HepG2 (cell line): ENCODE results near the gene PDPR. TPM values are rescaled to one million over a fixed set of nuclear protein-coding genes. Genes with fewer than 3 reads are reported as not detected.
"Not testable (repeated sequence)": the region's sequence is repeated elsewhere in the genome, so short reads cannot be mapped to it uniquely, and the experiment has no call there.

Experiments used
- ATAC-seq: fragments of 200-7000 bp; cut with Tn5 transposase; 3 replicates; pipeline ENCODE4 v1.9.1; 2020; ENCODE audit warnings: mild to moderate bottlenecking, moderate library complexity
- BruUV-seq: library from RNA; stranded (reverse); fragments of 400-500 nt; replicated peaks from 2 replicates; lab custom pipeline; 2021; lab: Mats Ljungman, UMichigan
- CTCF ChIA-PET: fragments of 300-600 bp; formaldehyde crosslinking; extraction: SDS; loops from one replicate; lab custom pipeline; 2021; ENCODE audit warnings: low total read pairs, inconsistent platforms, low intra/inter-chr PET ratio; lab: Yijun Ruan, JAX
- POLR2A ChIA-PET: fragments of 350-600 bp; sonication (Branson Sonifier 250); formaldehyde crosslinking; loops from one replicate; lab custom pipeline; 2020; ENCODE audit warnings: antibody characterized with exemption, inconsistent platforms; lab: Yijun Ruan, JAX
- DNase-seq: peaks from one replicate; pipeline ENCODE4 v3.0.0-alpha.2; 2015; ENCODE audit warnings: low spot score
- FAIRE-seq: peaks from 3 replicates; lab custom pipeline; 2011; peaks lifted over from hg19 to GRCh38; lab: Jason Lieb, UNC
- H2AFZ ChIP-seq: one replicate; pipeline ENCODE4 v1.6.1; 2011; ENCODE audit warnings: low read length, inconsistent platforms
- H3K27ac ChIP-seq: fragments of 300-600 bp; 3 replicates; pipeline ENCODE4 v1.8.0; 2011; ENCODE audit warnings: mixed run types, mild to moderate bottlenecking, mixed read lengths, low read length, inconsistent platforms; ENCODE audit not compliant: insufficient read depth; ENCODE audit errors: extremely low read length
- H3K27me3 ChIP-seq, 2 experiments: fragments of 200-600 bp in 1 of 2; 2 replicates in 1 of 2; 3 replicates in 1 of 2; pipeline versions ENCODE4 v1.6.0 to v1.8.0; 2011; ENCODE audit warnings: low read length in 2 of 2, mild to moderate bottlenecking in 2 of 2, moderate library complexity in 2 of 2, inconsistent platforms in 1 of 2; ENCODE audit not compliant: insufficient read depth in 2 of 2, control insufficient read depth in 1 of 2
- H3K36me3 ChIP-seq, 2 experiments: fragments of 200-600 bp in 1 of 2; replicated peaks in 1 of 2; 2 replicates in 1 of 2; 3 replicates in 1 of 2; pipeline versions ENCODE4 v1.5.1 to v1.8.0; 2011; ENCODE audit warnings: low read length in 2 of 2, inconsistent platforms in 1 of 2; ENCODE audit not compliant: insufficient read depth in 2 of 2, control insufficient read depth in 1 of 2
- H3K4me1 ChIP-seq: 2 replicates; pipeline ENCODE4 v1.5.1; 2012; ENCODE audit warnings: low read length, inconsistent platforms; ENCODE audit not compliant: insufficient read depth
- H3K4me2 ChIP-seq: 2 replicates; pipeline ENCODE4 v1.6.0; 2011; ENCODE audit warnings: low read depth, low read length, inconsistent platforms
- H3K4me3 ChIP-seq, 3 experiments: fragments of 200-600 bp in 1 of 3; sonication (generic), shearing (Covaris generic) in 1 of 3; replicated peaks in 1 of 3; 2 replicates each; pipeline ENCODE4 v1.5.1; 2011 to 2016; ENCODE audit warnings: low read length in 3 of 3, inconsistent platforms in 2 of 3, low read depth in 2 of 3, mild to moderate bottlenecking in 2 of 3, control low read depth in 1 of 3, mixed read lengths in 1 of 3; ENCODE audit not compliant: insufficient read depth in 1 of 3
- H3K79me2 ChIP-seq: one replicate; pipeline ENCODE4 v1.6.1; 2011; ENCODE audit warnings: low read length, inconsistent platforms; ENCODE audit not compliant: insufficient read depth
- H3K9ac ChIP-seq: 2 replicates; pipeline ENCODE4 v1.6.0; 2011; ENCODE audit warnings: mild to moderate bottlenecking, low read depth, low read length, inconsistent platforms; ENCODE audit not compliant: insufficient read depth
- H3K9me3 ChIP-seq: 2 replicates; pipeline ENCODE4 v1.5.1; 2012; ENCODE audit warnings: mild to moderate bottlenecking, low read length
- H4K20me1 ChIP-seq: 2 replicates; pipeline ENCODE4 v1.6.0; 2011; ENCODE audit warnings: inconsistent platforms, mild to moderate bottlenecking, low read length, moderate library complexity; ENCODE audit not compliant: insufficient read depth
- HOXD1 ChIP-seq: sonication (generic); formaldehyde crosslinking; IDR thresholded peaks from 2 replicates; pipeline ENCODE4 v1.5.0; 2020; ENCODE audit warnings: missing genetic modification reagents
- IRF2 ChIP-seq: IDR thresholded peaks from 2 replicates; pipeline ENCODE4 v1.6.1; 2018; ENCODE audit warnings: missing genetic modification reagents, missing compliant biosample characterization
- MEIS2 ChIP-seq: sonication (generic); formaldehyde crosslinking; IDR thresholded peaks from 2 replicates; pipeline ENCODE4 v1.9.0; 2021; ENCODE audit warnings: mild to moderate bottlenecking, missing genetic modification reagents
- POLR2G ChIP-seq: fragments of 200-400 bp; formaldehyde crosslinking; IDR thresholded peaks from 2 replicates; pipeline ENCODE4 v1.6.1; 2018; ENCODE audit warnings: mild to moderate bottlenecking, low read depth, low read length, moderate library complexity
- WGBS: methylation state at CpG from one replicate; pipeline ENCODE4 v1.1.6; 2017; ENCODE audit warnings: low lambda C conversion rate; 5-methylcytosine and 5-hydroxymethylcytosine counted together
- in situ Hi-C: cut with HindIII; loops from 2 replicates; pipeline ENCODE4 v1.10.0; 2017; ENCODE audit warnings: low pct_unique_long_range_greater_than_20kb; ENCODE audit not compliant: extremely low pct_ligation_motif_present
- intact Hi-C: fragments of 100-400 bp; cut with micrococcal nuclease; formaldehyde crosslinking; loops from one replicate; pipeline ENCODE4 v1.10.0; 2022; ENCODE audit not compliant: unreplicated experiment
- polyA plus RNA-seq, 8 experiments: library from polyadenylated mRNA; depleted of rRNA in 3 of 8; stranded (reverse) in 7 of 8; unstranded in 1 of 8; fragments of >200 nt; fragmentation: Illumina TruSeq in 4 of 8; extraction: Trizol in 4 of 8; gene quantifications; 2 replicates each; pipeline versions ENCODE4 v1.2.1 to v1.2.3, GENCODE V29; 2011 to 2016; ENCODE audit warnings: low read depth in 4 of 8, missing spikeins in 1 of 8, mixed read lengths in 1 of 8; ENCODE audit not compliant: insufficient read depth in 1 of 8
- total RNA-seq, 5 experiments: library from RNA; depleted of rRNA; stranded (reverse); fragments of >200 nt; fragmentation: Illumina TruSeq; extraction: Trizol; gene quantifications; 2 replicates each; pipeline ENCODE4 v1.2.3, GENCODE V29; 2016; ENCODE audit warnings: low read depth in 1 of 5

Gene PDPR
- total and polyA plus RNA-seq, 2 of the 13 experiments (the other 11 are each of a cell fraction or from before 2014, with no cell fraction given) = 19.5 to 29.9 TPM

GRCh38 chr16:70065746-70066658, 48.1 kb upstream of the PDPR start (continued):
- TF ChIP-seq MEIS2 = peak; percentile 45; the same call in 1 of the 2 replicates
- TF ChIP-seq HOXD1 (CRISPR knock-in tag) = 0 out of 2 replicates have a peak, but pooled peaks have one; percentile 27
- 0 out of 2 replicates have a peak, but pooled peaks have one; percentile 14 for TF ChIP-seq IRF2 (CRISPR knock-in tag)
- peak; percentile 53 for TF ChIP-seq POLR2G

- H3K36me3 ChIP-seq, H4K20me1 ChIP-seq, H3K27ac ChIP-seq, FAIRE-seq, in situ Hi-C loops, ATAC-seq, POLR2A ChIA-PET, H2AFZ ChIP-seq, H3K9me3 ChIP-seq, BruUV-seq, H3K27me3 ChIP-seq, CTCF ChIA-PET, DNase-seq: not testable (repeated sequence)
- WGBS = 6% methylated on average over 11 of the region's 14 CpGs
- Histone ChIP-seq H3K79me2 (peaks cover 26% of the 10 kb centered on the region), H3K4me3 (peak overlapping the region in 2 of 3 experiments; percentile 66 to 81), H3K9ac (0 out of 2 replicates have a peak overlapping the region, but pooled peaks have one; percentile 39), H3K4me2 (peak overlapping the region; percentile 90), H3K4me1 (peaks cover 34% of the 10 kb centered on the region)
- intact Hi-C loops = loop anchor here (10.0 kb wide), 1 partner anchor 88 kb away; no protein-coding TSS in a partner anchor
These were observed 47.4 kb upstream of the PDPR start for GRCh38 chr16:70066751-70067150.

- BruUV-seq, H3K36me3 ChIP-seq, H3K9ac ChIP-seq, DNase-seq, FAIRE-seq, H3K27ac ChIP-seq, H3K79me2 ChIP-seq, H3K4me3 ChIP-seq, H3K4me1 ChIP-seq, H3K4me2 ChIP-seq, intact Hi-C loops, CTCF ChIA-PET, H4K20me1 ChIP-seq, H3K27me3 ChIP-seq, POLR2A ChIA-PET, H3K9me3 ChIP-seq, in situ Hi-C loops, H2AFZ ChIP-seq: not testable (repeated sequence)
- peak; percentile 54 for ATAC-seq
- WGBS = 38% methylated on average over 9 of the region's 9 CpGs
These were observed 35.1 kb upstream of the PDPR start for GRCh38 chr16:70079081-70079480.

DNA sequence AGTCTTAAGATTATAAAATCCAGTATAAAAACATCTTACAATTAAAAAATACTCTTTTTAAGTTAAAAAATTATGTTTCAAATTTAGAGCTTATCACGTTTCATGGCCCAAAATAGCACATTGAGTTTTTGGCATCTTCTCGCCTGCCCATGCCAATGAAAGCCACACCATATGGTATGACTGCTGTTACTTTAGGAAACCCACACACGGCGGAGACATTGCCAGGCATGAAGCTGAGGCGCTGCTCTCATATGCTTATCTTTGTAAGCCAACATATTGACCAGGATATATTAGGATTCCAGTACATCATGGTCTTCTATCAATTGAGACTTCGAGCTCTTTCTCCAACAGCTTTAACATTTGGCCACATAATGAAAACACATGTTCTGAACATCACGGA, 32.9 kb upstream of the PDPR start:
- H3K36me3 ChIP-seq, H3K4me1 ChIP-seq, BruUV-seq, H3K9ac ChIP-seq, H3K79me2 ChIP-seq, H3K4me3 ChIP-seq, POLR2A ChIA-PET, H3K4me2 ChIP-seq, H3K27me3 ChIP-seq, in situ Hi-C loops, ATAC-seq, H3K9me3 ChIP-seq, FAIRE-seq, H3K27ac ChIP-seq, CTCF ChIA-PET, DNase-seq, H2AFZ ChIP-seq, intact Hi-C loops, H4K20me1 ChIP-seq: not testable (repeated sequence)
- 46% methylated on average over 7 of the region's 7 CpGs for WGBS
